ENCODE results near the gene ISL1.

ISL1 gene
- 0 reads per million in 2 donors for total RNA-seq

DNA sequence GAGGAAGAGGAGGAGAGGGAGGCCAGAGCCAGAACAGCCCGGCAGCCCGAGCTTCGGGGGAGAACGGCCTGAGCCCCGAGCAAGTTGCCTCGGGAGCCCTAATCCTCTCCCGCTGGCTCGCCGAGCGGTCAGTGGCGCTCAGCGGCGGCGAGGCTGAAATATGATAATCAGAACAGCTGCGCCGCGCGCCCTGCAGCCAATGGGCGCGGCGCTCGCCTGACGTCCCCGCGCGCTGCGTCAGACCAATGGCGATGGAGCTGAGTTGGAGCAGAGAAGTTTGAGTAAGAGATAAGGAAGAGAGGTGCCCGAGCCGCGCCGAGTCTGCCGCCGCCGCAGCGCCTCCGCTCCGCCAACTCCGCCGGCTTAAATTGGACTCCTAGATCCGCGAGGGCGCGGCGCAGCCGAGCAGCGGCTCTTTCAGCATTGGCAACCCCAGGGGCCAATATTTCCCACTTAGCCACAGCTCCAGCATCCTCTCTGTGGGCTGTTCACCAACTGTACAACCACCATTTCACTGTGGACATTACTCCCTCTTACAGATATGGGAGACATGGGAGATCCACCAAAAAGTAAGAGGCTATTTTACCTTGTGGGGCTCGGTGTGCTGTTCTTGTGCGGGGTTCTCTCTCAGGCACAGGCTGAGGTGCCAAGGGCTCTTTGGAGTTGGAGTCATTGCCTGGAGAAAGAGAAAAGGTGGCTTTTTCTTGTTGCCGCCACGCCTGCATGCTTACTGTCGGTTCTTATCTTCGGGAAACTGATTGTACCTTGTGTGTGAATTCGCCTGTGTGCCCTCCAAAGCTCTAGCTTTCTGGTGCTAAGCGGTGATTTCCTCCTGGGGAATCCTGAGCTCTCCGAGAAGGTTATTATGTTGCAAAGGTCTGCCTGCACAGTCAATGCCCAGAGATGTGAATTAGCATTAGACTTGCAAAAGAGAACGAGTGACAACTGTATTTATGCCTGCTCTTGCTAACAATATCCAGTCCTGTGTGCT, at the start of gene ISL1:
Gene ISL1, plus strand, starts transcription at position 318 of the 991 bp plus-strand sequence. Its CDS starts 224 bp downstream, at position 542.
- DNase-seq = no peak

DNA sequence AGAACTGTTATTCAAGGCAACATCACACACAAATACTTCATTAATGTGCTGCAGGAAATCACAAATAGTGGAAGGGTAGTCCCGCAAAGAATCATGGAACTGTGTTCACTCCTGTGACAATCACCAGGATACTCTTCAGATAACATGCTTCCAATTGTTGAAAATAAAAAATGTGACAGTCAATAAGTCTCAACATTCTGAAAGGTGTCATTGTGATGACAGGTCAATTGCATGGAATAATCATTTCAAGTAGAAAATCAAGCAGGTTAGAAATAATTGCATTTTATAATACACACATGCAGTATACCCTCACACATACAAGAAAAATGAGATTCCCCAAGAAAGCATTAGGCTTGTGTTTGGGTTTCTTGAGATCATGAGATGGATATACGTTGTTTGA, 46.4 kb upstream of the ISL1 start:
- no peak for DNase-seq

DNA sequence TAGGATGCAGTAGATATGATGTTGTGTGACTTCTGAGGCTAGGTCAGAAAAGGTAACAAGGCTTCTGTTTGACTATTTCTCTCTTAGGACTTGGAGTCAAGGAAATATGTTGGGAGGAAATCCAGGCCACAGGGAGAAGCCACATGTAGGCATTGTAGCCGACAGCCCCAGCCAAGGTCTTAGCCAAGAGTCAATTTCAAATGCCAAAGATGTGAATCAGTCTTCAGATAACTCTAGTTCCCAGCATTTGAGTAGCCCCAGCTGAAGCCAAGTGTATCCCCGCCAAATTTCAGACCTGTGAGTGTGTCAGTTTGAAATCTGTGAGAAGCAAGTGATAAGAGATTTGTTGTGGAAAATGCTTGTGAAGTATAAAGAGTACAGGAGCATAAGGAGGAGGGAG, 38.1 kb upstream of the ISL1 start:
- DNase-seq = no peak

DNA sequence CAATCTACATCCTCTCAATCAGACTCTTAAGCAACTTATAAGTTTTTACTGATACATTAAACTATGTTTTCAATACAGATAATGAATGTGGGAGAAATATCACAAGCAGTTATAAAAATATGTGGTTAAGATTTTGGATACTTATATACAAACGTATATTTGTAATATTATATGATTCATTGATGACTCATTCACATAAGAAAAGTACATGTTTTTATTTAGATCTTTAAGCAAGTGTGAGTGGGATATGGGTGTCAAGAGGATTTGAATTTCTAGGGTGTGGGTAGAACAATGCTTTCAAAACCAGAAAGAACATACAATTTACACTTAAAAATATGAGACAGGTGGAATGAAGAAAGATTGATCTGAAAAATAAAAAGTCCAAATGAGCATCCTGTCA, 36.1 kb upstream of the ISL1 start:
- no peak for DNase-seq

DNA sequence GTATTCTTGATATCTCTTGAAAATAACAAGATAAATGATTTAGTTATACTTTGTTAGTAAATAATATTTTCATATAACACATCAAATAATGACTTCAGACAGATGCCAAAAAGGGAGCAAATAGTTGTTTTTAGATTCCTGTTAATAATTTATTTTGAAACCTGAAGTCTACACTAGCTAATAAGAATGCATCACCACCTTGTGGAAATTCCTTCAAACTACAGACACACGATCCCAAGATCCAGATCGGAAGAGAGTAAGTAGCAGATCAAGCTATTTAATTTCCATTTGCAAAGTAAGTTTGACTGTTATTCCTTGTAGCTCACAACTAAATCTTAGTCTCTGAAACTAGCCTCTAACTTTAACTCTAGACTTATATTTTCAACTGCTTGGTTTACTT, 35.5 kb upstream of the ISL1 start:
- DNase-seq = no peak

DNA sequence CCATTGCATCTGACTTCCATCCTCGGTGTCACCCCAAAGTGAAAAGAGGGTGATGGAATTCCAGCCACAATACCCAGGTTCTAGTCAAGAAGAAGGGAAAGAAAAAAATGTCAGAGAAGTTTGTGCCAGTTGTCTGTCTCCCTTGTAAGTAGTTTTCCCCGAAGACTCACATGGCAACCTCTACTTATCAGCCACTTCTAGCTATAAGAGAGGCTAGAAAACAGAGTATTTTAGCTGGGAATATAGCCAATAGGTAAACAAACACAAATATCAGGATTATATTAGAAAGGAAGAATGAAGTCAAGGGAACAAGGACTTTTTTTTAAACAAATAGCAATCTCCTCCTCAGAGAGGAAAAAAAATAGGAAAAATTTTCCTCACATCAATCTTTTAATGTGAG, 12.2 kb upstream of the ISL1 start:
- no peak for DNase-seq

DNA sequence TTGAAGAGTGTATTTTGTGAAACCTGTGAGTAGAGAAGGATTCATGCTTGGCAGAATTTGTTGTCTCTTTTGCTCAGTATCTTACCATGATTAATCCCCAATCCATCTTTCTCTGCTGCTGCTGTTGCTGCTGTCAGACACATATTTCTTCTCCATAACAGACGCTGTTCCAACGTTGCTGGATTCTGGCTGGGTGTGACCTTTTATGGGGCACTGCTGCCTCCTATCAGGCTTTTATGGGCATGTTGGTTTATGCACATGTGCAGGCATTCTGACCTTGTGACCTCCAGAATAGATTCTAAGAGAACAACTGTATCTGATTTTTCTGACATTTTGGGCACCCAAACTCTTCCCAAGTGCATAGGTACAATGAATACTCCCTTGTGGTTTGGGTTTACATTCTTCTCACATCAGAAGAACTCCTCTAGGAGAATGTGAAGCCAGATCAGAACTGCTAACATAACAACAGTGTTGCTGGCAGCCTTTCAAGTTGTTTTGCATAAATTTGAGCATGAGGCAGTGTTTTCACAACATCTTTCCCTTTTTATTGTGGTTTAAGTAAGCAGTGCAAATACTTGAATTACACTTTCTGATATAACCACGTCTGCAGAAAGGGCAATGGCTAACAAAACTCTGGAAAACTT, 9.2 kb upstream of the ISL1 start:
- DNase-seq = no peak

DNA sequence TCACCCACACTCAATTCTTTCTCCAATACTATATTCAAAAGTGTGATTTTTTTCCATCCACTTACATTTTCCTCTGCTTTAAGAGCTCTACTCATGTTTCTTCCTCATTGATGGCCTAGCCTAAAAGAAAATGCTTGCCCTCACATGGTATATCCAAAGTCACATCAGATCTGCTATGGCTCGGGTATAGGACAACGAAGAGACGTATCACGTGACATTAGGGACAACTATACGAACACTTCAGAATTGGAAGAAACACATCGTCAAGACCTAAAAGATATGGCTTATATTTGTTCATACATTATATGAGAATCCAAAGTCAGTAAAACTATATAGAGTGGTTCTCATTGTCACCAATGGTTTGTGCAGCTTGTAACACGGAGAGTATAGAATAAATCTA, 8.2 kb upstream of the ISL1 start:
- DNase-seq = no peak

DNA sequence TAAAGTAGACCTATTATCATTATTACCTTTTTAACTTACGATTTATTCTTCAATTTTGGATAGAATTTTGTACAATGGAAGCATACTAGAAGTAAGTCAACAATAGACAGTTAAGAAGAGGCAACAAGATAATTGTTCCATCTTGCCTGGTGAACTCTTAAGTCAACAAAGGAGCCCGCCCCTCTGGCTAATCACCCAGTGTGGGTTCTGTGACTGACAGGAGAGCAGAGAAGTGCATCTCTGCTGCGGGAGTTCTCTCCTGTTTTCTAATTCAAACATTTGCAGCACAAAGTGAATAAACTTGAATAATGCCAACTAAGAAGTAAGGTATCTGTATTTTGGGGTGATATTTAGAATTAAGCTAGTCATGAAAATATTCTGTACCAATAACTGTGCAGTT, 6.7 kb upstream of the ISL1 start:
- no peak for DNase-seq

DNA sequence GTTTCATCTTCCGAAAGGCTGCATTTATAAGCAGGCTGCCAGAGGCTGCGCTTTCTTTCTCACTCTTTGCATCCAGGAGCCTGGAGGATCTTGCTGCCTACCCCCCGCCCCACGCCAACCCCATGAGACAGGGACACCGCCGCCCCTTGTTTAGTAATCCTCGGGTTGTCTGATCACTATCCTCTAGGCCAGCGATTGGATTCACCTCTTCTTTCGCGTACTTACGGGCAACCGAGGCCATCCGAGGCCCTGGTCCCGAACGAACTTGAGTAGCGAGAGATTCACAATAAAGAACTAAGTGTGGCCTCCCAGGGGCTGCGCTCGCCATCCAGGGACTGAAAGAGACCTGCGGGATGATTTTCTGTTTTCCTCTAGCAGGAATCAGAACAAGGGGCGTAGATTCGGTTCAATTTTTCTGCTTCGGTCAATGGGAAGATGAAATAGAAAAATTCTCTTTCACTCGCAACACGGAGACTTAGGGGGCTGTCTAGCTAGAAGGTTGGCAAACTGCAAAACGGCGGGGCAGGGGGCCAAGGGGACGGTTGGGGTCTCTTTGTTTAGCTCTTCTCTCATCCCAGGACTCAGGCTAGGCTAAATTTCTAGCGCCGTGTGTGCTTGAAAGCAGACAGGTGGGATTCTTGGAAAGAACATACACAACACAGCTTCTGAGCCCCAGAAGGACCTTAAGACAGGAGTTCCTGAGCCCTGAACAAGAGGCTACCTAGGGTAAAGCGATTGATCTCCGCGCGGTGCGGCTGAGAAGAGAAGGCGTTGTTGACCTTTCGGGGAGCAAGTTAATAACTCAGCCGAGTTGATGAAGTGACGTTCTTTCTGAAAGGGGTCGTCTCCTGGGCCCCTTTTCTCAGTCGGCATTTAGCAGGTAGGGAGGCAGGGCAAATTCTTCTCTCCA, 5.8 kb upstream of the ISL1 start:
- no peak for DNase-seq

DNA sequence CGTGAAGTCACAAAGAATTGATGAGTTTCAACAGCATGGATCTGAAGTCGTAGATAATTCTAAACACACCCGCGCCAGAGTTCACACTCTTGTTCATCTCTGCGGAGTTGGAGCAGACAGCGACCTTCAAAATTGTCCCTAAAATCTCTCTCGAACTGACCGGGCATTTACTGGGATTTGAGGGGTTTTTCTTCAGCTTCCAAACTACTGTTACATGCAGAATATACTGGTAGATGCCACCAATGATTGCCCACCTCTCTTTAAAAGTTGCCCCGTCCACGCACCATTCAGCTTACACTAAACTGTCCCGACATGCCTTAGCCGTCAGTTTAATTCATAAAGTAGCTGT, 5.2 kb upstream of the ISL1 start:
- DNase-seq = no peak

DNA sequence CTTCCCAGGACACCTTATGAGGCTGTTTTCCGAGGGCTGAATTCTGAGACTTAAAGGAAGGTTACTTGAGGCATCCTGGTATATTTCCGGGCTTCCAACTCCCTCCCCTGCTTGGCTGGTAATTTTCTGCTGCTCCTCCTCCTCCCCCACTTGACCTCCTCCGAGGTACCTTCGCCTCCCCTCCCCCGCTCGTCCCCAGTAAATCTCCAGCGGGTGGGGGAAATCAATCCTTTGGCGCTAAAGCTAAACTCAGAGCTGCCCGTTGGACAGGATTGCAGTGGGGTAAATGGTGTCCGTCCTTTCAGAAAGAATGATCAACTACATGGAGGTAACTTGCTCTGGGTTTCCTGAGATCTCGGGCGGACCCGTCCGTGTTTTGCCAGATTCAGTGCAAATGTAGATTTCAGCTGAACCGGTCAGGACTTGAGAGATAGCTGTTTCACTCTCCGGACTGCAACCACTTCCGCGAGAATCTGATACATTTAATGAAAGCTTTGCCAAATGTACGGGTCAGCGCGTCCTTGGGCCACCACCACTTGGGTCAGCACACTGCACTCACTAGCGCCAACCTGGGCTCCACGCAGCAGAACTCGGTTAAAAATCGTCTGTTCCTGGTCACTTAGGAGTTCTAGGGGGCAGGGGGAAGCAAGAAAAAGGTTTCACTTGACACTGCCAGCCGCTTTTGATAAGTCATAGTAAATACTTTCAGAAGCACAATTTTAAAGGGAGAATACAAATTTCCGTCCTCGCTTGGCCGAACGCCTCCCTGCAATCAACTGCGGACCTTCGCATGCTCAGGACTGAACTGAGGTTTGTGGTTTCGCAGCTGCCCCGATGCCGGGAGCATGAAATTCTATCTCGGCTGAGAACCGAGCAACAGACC, 4.6 kb upstream of the ISL1 start:
- no peak for DNase-seq

DNA sequence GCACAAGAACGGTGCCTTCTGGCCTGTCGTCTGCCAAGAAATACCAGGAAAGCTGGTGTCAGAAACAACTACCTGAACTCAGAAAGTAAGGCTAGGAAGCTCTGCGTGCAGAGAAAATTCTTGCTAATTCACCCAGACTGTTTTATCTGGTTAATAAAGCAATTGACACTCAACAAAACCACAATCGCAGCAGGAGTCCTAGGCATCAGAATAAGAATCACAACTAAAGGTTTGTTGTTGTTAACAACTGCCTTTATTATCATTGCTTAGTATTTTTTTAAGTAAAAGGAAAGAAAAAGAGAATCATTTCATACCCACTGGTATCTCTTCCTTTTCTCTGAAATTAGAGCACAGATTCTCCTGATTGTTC, 3.9 kb upstream of the ISL1 start:
- no peak for DNase-seq

DNA sequence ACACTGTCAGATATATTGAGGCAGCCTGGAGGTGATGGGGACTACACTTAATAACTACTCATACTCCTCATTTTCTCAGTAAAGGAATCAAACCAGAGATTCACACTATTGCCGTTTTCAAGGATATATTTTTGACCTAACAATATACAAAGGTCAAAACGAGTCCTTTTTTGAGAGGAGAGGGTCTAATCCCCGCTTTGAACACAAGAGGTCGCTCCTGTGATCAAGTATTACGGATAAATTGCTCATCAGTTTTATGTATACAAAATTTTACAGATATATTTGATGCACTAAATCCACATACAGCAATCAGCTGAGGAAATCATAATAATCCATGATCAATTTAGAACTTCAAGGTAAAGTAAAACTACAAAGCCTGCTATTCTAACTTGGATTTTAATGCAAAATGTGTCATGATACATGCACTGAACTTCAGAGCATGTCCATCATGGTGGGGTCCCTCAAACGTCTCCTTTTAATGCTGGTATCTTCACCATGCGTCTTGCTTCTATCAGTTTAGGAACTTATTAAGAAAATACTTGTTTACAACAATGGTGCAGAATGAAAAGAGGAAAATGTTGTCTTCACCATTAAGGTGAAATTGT, 2.5 kb upstream of the ISL1 start:
- DNase-seq = no peak

DNA sequence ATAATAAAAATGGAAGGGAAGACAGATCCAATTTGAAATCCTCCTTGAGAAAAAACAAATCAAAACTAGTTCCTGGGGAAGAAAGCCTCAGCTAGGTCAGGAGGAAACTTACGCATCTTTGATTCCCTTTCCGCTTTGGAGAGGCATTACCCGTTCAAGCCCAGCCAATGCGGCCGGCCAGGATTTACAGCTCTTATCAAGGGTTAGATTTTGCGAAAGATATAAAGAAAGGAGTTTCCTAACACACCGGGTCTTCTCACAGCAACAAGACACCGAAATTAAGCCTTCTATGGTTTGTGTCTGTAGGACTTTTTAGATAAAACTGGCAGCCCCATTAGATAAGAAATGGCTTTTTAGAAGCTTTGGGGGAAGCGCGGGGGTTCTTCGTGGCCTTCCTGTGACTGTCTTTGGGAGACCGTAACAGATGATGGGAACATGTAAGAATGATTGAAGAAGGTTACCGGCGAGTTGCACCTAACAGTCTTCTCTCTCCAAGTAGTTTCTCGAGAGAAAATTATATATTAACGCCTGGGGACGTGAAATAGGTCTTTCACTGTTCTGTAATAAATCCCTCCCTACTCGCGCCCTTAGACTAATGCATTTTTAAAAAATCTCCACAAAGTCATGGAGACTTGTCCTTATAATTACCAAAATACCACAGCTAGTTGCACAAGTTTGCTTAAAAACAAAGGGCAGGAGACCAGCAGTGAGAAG, 1.3 kb upstream of the ISL1 start:
- DNase-seq = no peak

DNA sequence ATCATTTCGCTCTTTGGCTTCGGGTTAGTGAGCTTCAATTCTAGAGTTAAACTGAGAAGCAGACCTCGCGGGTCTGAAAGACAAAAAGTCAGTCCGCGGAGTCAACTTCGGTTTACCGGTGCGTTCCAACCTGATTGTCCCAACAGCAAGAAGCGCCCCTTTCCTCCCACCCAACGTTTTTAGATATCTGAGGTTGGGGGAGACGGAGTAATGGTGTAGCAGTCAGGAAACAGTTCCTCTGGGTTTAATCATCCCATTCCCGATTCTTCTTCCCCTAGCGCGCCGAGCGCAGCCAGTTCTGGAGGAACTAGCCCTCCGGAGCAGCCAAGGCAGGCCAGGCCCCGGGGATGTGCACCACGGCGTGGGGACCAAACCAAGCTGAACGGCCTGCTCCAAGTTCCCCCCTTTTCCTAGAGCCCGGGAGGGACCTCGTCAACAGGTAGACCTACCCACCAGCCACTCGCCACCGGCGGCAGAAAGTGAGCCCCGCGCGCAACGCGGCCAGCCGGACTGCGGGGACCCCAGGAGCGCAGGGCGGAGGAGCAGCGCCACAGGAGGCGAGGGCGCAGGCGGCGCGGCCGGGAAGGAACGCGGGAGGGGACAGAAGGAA, 622 bp upstream of the ISL1 start:
- DNase-seq = no peak

DNA sequence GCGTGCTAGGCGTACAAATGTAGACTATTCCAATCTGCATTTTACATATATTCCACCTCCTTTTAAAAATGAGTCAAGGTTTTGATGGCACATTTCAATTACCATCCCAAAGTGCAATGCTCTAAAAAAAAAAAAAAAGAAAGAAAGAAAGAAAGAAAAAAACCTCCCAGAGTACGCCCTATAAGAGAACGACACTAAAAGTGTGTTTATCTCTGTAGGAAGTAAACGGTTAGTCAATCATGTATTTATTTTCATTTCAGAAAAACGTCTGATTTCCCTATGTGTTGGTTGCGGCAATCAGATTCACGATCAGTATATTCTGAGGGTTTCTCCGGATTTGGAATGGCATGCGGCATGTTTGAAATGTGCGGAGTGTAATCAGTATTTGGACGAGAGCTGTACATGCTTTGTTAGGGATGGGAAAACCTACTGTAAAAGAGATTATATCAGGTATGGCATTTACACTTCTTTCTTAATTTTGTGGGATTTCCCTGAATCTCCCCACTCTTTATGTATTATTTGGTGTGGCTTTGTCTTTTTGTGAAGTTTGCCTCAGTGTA, 1.1 kb downstream of the ISL1 start:
- no peak for DNase-seq

DNA sequence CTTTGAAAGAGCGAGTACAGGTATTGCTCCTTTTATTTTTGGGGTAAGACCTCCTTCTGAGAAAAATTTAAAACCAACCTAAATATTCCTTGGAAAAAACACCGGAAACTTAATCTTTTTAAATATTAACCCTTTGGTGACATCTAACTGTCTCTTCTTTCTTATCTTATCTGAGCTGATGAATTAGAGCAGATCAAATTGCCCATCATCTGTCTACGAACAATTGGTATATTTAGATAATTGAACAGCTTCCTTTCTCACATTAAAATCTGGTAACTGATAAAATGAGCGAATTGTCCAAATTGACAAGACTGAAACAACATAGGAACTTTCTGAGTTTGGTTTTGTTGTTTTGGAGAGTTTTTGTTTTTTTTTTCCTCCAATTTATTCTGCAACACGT, 2.0 kb downstream of the ISL1 start:
- no peak for DNase-seq

DNA sequence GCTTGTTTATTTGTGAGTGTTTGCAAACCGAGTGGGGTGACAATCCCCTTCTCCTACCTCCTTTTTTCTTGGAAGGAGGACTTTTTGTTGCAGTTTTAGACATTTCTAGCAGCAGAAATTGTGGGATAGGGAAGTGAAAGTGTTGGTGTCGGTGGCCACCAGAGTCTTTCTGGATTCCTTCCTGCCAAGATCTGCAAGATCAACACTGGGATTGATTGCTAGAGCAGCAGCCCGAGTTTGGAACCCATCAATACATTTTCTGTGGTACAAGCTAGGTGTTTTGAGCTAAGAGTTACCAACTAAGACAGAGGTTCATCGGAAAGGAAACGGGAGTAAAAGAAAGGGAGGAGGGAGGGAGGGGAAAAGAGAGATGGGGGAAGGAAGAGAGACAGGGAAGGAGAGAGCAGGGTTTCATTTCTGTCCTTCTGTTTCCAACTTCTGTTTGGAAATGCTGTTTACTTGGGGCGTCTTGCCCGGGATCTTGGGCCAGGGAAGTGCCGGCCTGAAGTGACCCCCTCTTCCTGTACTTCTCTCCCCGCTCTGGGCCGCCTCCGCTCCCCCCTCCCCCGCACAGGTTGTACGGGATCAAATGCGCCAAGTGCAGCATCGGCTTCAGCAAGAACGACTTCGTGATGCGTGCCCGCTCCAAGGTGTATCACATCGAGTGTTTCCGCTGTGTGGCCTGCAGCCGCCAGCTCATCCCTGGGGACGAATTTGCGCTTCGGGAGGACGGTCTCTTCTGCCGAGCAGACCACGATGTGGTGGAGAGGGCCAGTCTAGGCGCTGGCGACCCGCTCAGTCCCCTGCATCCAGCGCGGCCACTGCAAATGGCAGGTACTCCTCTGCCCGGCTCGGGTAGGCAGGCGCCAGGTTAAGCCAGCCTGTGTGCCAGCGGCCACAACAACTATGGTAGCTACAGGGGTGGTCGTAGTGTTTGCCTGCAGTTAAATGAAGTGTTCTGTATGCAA, 4.0 kb downstream of the ISL1 start:
- no peak for DNase-seq
